PC-9 (cell line): ENCODE results near the gene FAM89B. TPM values are rescaled to one million over a fixed set of nuclear protein-coding genes. Genes with fewer than 3 reads are reported as not detected.

Experiments
- BruUV-seq: library from RNA; stranded (reverse); fragments of 400-500 nt; replicated peaks from 2 replicates; lab custom pipeline; 2021; lab: Mats Ljungman, UMichigan
- CTCF ChIA-PET: fragments of 300-600 bp; sonication (Branson Sonifier 250); formaldehyde crosslinking; loops from one replicate; lab custom pipeline; 2022; ENCODE audit warnings: antibody characterized with exemption; lab: Charles Lee
- POLR2A ChIA-PET: fragments of 300-600 bp; sonication (Branson Sonifier 250); formaldehyde crosslinking; loops from one replicate; lab custom pipeline; 2022; ENCODE audit warnings: antibody characterized with exemption; ENCODE audit not compliant: unreplicated experiment; lab: Charles Lee
- DNase-seq, 2 experiments: peaks; one replicate each; pipeline versions ENCODE4 v3.0.0 to v3.0.0-alpha.2; 2015 to 2022; ENCODE audit warnings: mixed read lengths in 1 of 2
- H2AFZ ChIP-seq: fragments of 200-600 bp; sonication (generic); 2 replicates; pipeline ENCODE4 v1.8.1; 2017; ENCODE audit warnings: antibody characterized with exemption
- H3F3A ChIP-seq: fragments of 200-600 bp; sonication (generic); 2 replicates; pipeline ENCODE4 v1.8.1; 2017; ENCODE audit warnings: antibody characterized with exemption, mild to moderate bottlenecking, low read depth; ENCODE audit not compliant: insufficient read depth
- H3K27ac ChIP-seq: fragments of 200-600 bp; sonication (generic); 2 replicates; pipeline ENCODE4 v1.6.1; 2016; ENCODE audit warnings: mixed run types
- H3K27me3 ChIP-seq: fragments of 200-600 bp; sonication (generic); 2 replicates; pipeline ENCODE4 v1.6.1; 2016; ENCODE audit warnings: low read depth, mixed run types; ENCODE audit not compliant: insufficient read depth
- H3K36me3 ChIP-seq: fragments of 200-600 bp; sonication (generic); 2 replicates; pipeline ENCODE4 v1.6.1; 2016; ENCODE audit warnings: low read depth, mixed run types
- H3K4me1 ChIP-seq: fragments of 200-600 bp; sonication (generic); replicated peaks from 2 replicates; pipeline ENCODE4 v1.6.1; 2016; ENCODE audit warnings: mixed run types; ENCODE audit not compliant: insufficient read depth
- H3K4me2 ChIP-seq: fragments of 200-600 bp; sonication (generic); 2 replicates; pipeline ENCODE4 v1.6.1; 2017; ENCODE audit warnings: mixed run types
- H3K4me3 ChIP-seq: fragments of 200-600 bp; sonication (generic); 2 replicates; pipeline ENCODE4 v1.6.1; 2016; ENCODE audit warnings: mixed run types
- H3K79me2 ChIP-seq: fragments of 200-600 bp; sonication (generic); 2 replicates; pipeline ENCODE4 v1.6.1; 2017; ENCODE audit warnings: low read depth, mixed run types
- H3K9me2 ChIP-seq: fragments of 200-600 bp; sonication (generic); 2 replicates; pipeline ENCODE4 v1.8.1; 2017; ENCODE audit warnings: mild to moderate bottlenecking; ENCODE audit not compliant: insufficient read depth
- H3K9me3 ChIP-seq: fragments of 200-600 bp; sonication (generic); 2 replicates; pipeline ENCODE4 v1.8.1; 2016; ENCODE audit warnings: low read depth; ENCODE audit not compliant: insufficient read depth
- H4K20me1 ChIP-seq: fragments of 200-600 bp; sonication (generic); 2 replicates; pipeline ENCODE4 v1.8.1; 2017; ENCODE audit not compliant: insufficient read depth
- EZH2 ChIP-seq: fragments of 200-600 bp; sonication (generic); IDR thresholded peaks from 2 replicates; pipeline ENCODE4 v1.8.0; 2017; ENCODE audit warnings: antibody characterized with exemption, low read depth
- intact Hi-C: fragments of 100-400 bp; cut with micrococcal nuclease; formaldehyde crosslinking; loops from one replicate; pipeline ENCODE4 v1.10.0; 2022; ENCODE audit not compliant: unreplicated experiment
- total RNA-seq: library from RNA; stranded (reverse); gene quantifications from 2 replicates; pipeline ENCODE4 v1.2.3, GENCODE V29; 2021
- TF ChIP-seq, protein P1 (sequence below): fragments of 200-600 bp; sonication (generic); conservative IDR thresholded peaks from 2 replicates; pipeline ENCODE4 v1.6.1; 2017; ENCODE audit warnings: mixed run types, antibody characterized with exemption, mild to moderate bottlenecking, moderate library complexity

FAM89B gene
- total RNA-seq, 1 experiment from 2014 or later, result 53.3 TPM

DNA sequence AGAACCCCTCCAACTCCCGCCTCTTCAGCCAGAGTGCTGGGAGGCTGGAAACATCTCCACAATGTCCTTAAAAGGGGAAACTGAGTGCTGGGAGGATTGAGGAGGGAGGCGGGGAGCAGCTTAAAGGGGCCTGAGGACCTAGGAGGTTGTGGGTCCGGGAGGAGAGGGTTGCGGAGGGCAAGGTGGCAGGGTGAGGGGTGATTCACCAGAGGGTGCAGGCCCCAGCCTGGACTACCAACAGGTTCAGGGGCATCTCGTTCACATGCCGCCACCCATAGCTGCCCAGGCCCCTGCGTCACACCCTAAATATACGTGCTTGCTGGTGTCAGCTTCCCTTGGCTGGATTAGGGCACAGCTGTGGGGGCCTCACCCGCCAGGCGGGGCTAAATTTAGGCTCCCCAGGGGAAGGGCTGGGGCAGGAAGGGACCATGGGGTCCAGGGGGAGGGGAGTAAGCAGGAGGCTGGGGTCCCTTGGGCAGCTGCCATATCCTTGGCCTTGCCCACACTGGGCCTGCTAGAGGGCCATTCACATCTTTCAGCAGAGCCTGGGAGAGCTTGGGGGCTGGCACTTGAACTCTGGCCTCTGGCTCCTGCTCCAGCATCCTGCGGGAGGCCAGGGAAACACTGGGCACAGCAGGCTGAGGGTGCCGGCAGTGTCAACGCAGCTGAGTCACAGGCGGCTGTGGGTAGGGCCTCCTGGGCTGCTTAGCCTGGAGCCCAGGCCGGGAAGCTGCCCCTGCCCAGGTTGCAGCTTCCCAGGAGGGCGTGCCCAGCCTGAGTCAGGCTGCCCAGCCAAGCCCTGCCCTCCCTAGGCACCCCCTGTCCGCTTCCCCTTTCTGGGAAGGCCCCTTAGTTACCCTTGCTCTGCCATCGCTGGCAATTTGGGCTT lies 4.8 kb downstream of the FAM89B start:
- H3K27ac ChIP-seq, result peak overlapping the region; percentile 52
- TF ChIP-seq, protein P1, sequence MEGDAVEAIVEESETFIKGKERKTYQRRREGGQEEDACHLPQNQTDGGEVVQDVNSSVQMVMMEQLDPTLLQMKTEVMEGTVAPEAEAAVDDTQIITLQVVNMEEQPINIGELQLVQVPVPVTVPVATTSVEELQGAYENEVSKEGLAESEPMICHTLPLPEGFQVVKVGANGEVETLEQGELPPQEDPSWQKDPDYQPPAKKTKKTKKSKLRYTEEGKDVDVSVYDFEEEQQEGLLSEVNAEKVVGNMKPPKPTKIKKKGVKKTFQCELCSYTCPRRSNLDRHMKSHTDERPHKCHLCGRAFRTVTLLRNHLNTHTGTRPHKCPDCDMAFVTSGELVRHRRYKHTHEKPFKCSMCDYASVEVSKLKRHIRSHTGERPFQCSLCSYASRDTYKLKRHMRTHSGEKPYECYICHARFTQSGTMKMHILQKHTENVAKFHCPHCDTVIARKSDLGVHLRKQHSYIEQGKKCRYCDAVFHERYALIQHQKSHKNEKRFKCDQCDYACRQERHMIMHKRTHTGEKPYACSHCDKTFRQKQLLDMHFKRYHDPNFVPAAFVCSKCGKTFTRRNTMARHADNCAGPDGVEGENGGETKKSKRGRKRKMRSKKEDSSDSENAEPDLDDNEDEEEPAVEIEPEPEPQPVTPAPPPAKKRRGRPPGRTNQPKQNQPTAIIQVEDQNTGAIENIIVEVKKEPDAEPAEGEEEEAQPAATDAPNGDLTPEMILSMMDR, result no peak
- no peak for TF ChIP-seq EZH2
- no peaks in the 10 kb centered on the region for H3K9me2 ChIP-seq
- peak overlapping the region; percentile 98 for H3K4me2 ChIP-seq
- peaks cover 33% of the 10 kb centered on the region for H3K79me2 ChIP-seq
- peaks cover 7% of the 10 kb centered on the region; the same call in 1 of the 2 replicates for H4K20me1 ChIP-seq
- no peak overlapping the region for H2AFZ ChIP-seq
- H3K27me3 ChIP-seq, result no peaks in the 10 kb centered on the region
- ChIA-PET POLR2A (interaction anchor here (0.5 to 0.9 kb wide), 11 partner anchors 17 to 724 kb away, joined by 3 to 16 read pairs (median 5); partner anchors contain the start of genes NEAT1 and PCNX3), CTCF (interaction anchor here (0.5 to 0.9 kb wide), 4 partner anchors 11 to 97 kb away, joined by 3 to 5 read pairs (median 3); partner anchors contain the start of gene KCNK7)
- intact Hi-C loops, result loop anchor here (1.0 kb wide), 1 partner anchor 38 kb away; the partner anchor contains the start of gene PCNX3
- no peaks in the 10 kb centered on the region; the same call in 1 of the 2 replicates for H3K36me3 ChIP-seq
- H3F3A ChIP-seq, result peaks cover 41% of the 10 kb centered on the region
- H3K4me3 ChIP-seq, result peak overlapping the region; percentile 81
- DNase-seq, result peak; percentile 87 to 90
- H3K9me3 ChIP-seq, result no peaks in the 10 kb centered on the region
- BruUV-seq, result no TSS peak
- H3K4me1 ChIP-seq, result peaks cover 43% of the 10 kb centered on the region

DNA sequence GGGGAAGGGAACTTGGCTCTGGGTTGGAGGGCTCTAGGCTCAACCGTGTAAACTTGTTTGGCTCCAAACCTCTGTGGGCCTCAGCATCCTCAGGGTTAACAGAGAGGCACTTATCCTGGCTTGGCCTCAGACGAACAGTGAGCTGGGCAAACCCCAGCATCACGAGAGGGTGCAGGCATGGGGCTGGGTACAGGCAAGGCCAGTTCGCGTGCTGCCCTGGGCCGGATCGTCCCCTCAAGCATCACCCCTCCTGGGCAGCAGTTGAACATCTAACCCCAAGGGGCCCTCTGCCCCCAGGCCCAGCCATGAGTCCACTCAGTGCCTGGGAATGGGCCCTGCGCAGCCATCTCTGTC lies 5.4 kb downstream of the FAM89B start:
- Histone ChIP-seq H4K20me1 (peaks cover 7% of the 10 kb centered on the region; the same call in 1 of the 2 replicates), H3K27me3 (no peaks in the 10 kb centered on the region), H3K4me3 (peak overlapping the region; percentile 81; the same call in 1 of the 2 replicates), H3K4me2 (peak overlapping the region; percentile 98), H3K9me3 (no peaks in the 10 kb centered on the region), H3K4me1 (peaks cover 43% of the 10 kb centered on the region), H3K9me2 (no peaks in the 10 kb centered on the region), H3K27ac (peak overlapping the region; percentile 28), H3K36me3 (no peaks in the 10 kb centered on the region; the same call in 1 of the 2 replicates), H3K79me2 (peaks cover 33% of the 10 kb centered on the region), H2AFZ (no peak overlapping the region), H3F3A (peaks cover 43% of the 10 kb centered on the region)
- intact Hi-C loops, result loop anchor here (1.0 kb wide), 1 partner anchor 38 kb away; the partner anchor contains the start of gene PCNX3
- no peak for DNase-seq
- ChIA-PET CTCF (interaction anchor here (0.5 to 0.6 kb wide), 2 partner anchors 77 to 98 kb away, joined by 5 to 8 read pairs; no protein-coding TSS in a partner anchor), POLR2A (interaction anchor here (0.5 to 0.9 kb wide), 7 partner anchors 35 to 725 kb away, joined by 3 to 16 read pairs (median 5); partner anchors contain the start of gene PCNX3)
- BruUV-seq, result no TSS peak
- TF ChIP-seq, protein P1, result no peak
- no peak for TF ChIP-seq EZH2

DNA sequence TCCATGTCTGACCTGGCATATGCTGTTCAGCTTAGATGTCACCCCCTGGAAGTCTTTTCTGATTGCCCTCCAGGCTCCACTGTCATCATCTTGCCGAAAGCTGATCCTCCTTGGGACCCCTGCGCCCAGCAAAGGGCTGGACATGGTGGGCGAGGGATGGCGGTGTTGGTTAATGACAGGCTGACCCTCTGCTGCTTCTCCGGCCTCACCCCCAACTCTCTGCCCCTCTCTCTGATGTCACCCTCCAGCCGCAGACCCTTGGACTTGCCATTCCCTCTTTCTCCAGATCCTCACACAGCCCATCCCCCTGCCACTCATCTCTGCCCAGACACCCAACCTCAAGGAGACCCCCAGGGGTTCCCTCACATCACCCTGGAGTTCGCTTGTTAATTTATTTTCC lies 5.8 kb downstream of the FAM89B start:
- H3K4me3 ChIP-seq, result no peak overlapping the region

More for the DNA sequence above, 5.8 kb downstream of the FAM89B start:
- no peaks in the 10 kb centered on the region; the same call in 1 of the 2 replicates for H3K36me3 ChIP-seq
- H3K27ac ChIP-seq, result no peak overlapping the region
- BruUV-seq, result no TSS peak
- H3F3A ChIP-seq, result peaks cover 45% of the 10 kb centered on the region
- no peaks in the 10 kb centered on the region for H3K9me3 ChIP-seq
- intact Hi-C loops, result no loop called here
- CTCF ChIA-PET, result interaction anchor here (0.6 kb wide), 1 partner anchor 76 kb away, joined by 8 read pairs; no protein-coding TSS in a partner anchor
- peaks cover 7% of the 10 kb centered on the region; the same call in 1 of the 2 replicates for H4K20me1 ChIP-seq
- H3K4me2 ChIP-seq, result peak overlapping the region; percentile 98
- DNase-seq, result no peak
- POLR2A ChIA-PET, result interaction anchor here (0.7 kb wide), 1 partner anchor 37 kb away, joined by 3 read pairs; the partner anchor contains the start of gene PCNX3
- TF ChIP-seq EZH2, result no peak
- TF ChIP-seq, protein P1, result no peak
- peaks cover 29% of the 10 kb centered on the region for H3K79me2 ChIP-seq
- H3K4me1 ChIP-seq, result peaks cover 40% of the 10 kb centered on the region
- no peaks in the 10 kb centered on the region for H3K27me3 ChIP-seq
- H2AFZ ChIP-seq, result no peak overlapping the region
- no peaks in the 10 kb centered on the region for H3K9me2 ChIP-seq
